GM19467 (cell line): Measurements from ENCODE around the gene ZMIZ1.

Source experiments
- ATAC-seq: cut with Tn5 transposase; IDR thresholded peaks from one replicate; pipeline ENCODE4 v1.9.1; 2021; ENCODE audit warnings: mild to moderate bottlenecking, moderate library complexity; ENCODE audit not compliant: unreplicated experiment

The ZMIZ1 gene

DNA sequence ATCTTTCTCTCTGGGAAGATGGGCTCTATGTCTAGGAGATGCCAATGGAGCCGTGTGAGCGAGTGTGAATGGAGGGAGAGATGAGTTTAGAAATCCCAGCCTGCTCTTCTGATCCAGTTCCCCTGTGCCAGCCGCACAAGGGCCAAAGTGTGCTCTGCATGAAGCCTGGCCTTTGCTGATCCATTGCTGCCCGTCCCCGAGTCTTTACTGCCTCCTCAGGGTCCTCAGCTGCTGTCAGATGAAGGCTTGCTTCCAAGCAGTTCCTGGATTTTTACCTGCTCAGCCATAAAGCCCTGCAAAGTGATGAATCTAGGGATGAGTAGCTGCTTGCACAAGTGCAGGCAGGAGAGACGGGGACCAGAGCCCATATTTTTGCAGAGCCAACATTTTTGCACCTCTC is 115.9 kb downstream of the ZMIZ1 start:
- no peak for ATAC-seq

GRCh38 chr10:79185067-79185774 is 116.5 kb downstream of the ZMIZ1 start:
- ATAC-seq = no peak

GRCh38 chr10:79185796-79186374 is 117.1 kb downstream of the ZMIZ1 start:
- no peak for ATAC-seq

- ATAC-seq = no peak
Measured at GRCh38 chr10:79186486-79187120, 117.8 kb downstream of the ZMIZ1 start.

- ATAC-seq = no peak
Measured at GRCh38 chr10:79187121-79187940, 118.6 kb downstream of the ZMIZ1 start.

- no peak for ATAC-seq
Measured at GRCh38 chr10:79188154-79188965, 119.6 kb downstream of the ZMIZ1 start.

GRCh38 chr10:79189181-79189580 is 120.4 kb downstream of the ZMIZ1 start:
- ATAC-seq = no peak

- no peak for ATAC-seq
Measured at GRCh38 chr10:79189853-79190435, 121.2 kb downstream of the ZMIZ1 start.

DNA sequence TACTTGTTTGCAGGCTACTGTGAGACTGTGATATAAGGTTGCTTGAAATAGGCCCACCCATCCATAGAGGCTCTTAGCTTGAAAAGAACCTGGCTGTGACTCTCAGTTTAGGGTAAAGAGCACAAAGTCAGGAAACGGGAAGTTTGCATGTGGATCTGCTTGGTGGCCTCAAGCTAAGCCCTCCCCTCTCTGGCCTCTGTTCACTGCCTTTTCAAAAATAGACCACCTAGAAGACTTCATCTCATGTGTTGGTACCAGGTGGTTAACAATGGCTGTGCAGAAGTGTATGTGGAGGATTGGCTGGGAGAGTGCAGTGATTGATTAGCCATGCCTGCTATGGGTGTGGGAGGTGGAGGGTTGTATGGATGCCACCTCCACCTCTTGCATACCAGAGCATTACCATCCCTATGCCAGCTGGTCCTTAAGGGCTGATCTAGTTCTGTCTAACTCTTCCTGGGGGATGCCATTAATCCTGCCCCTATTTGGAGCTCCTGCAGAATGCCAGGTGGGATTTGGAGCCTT is 122.0 kb downstream of the ZMIZ1 start:
- no peak for ATAC-seq

DNA sequence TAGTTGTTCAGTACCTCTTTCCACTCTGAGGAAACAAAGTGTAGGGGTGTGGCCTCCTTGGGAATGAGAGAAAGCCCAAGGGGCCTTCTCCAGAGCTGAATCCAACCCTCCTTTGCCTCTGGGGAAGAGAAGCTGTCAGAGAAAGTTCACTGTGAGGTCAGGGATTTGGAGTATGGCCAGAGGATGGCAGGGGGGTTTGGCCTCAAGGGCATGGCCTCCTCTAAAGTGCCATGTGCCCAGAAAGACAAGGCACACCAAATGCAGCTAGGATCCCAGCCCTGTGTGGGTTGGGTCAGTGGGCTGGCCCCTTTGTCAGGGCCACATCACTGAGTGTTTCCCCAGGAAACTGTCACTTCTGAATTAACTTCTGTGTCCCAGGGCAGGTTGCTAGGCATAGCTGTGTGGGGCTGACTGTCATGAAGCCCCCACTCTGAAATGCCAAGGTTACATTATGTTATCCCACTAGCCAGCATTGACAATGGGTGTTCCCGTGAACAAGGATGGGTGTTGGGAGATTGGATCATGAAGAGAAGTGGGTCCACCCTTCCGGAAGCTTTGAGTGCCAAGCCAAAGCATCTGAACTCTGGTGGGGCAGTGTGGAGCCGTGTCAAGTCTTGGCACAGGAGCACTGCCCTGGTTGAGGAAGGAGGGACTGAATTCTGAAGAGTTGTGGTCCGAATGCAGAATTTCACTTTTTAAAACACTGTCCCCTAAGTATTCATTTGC is 123.3 kb downstream of the ZMIZ1 start:
- no peak for ATAC-seq

DNA sequence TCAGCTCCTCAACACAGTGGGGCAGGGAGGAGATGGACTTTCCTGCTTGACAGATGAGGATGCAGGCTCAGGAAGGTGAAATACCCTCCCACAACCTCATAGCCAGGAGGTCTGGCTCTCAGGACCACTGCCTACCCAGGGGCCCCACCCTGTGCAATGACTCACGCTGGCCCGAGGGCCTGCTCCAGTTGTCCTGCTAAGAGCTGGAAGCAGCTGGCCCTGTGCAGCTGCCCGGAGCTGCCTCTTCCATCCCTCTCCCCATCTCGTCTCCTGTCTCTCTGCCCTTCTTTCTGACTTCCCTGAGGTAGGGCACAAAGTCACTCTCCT is 123.9 kb downstream of the ZMIZ1 start:
- no peak for ATAC-seq

DNA sequence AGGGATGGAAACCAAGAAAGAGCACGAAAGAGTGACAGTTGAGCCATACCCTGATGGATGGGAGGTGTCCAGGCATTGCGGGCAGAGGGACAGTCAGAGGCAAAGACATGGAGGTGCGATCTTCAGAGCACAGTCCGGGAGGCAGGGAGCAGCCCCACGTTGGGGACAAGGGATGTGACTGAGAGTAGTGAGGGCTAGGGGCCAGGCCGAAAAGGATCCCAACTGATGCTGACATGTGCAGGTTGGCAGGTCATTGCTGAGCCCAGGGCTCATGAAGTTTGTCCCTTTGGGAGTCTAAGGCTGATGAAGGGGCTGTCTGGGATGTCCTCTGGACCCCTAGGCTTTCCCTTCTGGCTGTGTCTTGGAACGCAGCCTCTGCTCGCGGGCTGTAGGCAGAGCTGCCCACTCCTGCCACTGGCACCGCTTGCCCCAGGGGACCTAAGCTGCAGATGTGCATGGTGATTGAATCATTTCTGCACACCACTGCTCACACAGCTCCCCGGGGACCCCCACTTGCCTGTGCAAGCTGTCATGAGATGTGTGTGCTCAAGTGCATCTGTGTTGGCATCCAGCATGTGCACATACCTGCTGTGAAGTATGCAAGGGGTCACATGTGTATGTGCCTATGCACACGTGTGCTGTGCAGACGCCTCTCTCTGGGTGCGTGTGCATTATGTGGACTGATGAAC is 125.1 kb downstream of the ZMIZ1 start:
- no peak for ATAC-seq

- peak; percentile 68 for ATAC-seq
Measured at GRCh38 chr10:79195091-79195923, 126.5 kb downstream of the ZMIZ1 start.

GRCh38 chr10:79196470-79197461 is 128.0 kb downstream of the ZMIZ1 start:
- ATAC-seq = peak; percentile 48

DNA sequence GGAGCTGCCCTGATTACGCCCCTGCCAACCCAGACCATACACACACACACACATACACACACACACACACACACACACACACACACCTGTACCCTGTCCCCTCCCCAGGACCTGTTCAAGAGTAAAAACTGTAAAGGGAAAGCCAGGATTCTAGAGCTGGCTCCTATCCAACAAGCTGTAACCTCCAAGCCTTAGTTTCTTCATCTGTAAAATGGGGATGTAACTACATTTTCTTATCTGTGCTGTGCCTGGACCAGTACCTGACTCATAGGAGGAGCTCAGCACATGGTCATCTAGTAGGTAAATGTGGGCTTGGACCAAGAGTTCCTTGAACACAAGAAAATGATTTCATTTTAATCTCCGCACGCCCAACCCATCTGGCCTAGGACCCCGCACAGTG is 128.8 kb downstream of the ZMIZ1 start:
- no peak for ATAC-seq

- no peak for ATAC-seq
Measured at GRCh38 chr10:79200346-79200745, 131.6 kb downstream of the ZMIZ1 start.

- ATAC-seq = no peak
Measured at GRCh38 chr10:79201706-79202105, 132.9 kb downstream of the ZMIZ1 start.
